Measurements from ENCODE around the gene CARD9. TPM values are rescaled to one million over a fixed set of nuclear protein-coding genes. Genes with fewer than 3 reads are reported as not detected.

Gene CARD9
- total and polyA plus RNA-seq, 7 donors: 0.26 to 1.1 (median 0.56) TPM

GRCh38 chr9:136381966-136382513, 8.6 kb upstream of the CARD9 start:
- Histone ChIP-seq H3K4me1 (no peaks in the 10 kb centered on the region), H3K9me3 (no peaks in the 10 kb centered on the region), H3K36me3 (ENCODE audit: insufficient read depth in 1 of 2, low read depth in 1 of 2) (peaks cover 8 to 85% of the 10 kb centered on the region in 2 donors), H3K27me3 (ENCODE audit: insufficient read depth in 3 of 3, low read length in 2 of 3) (no peaks in the 10 kb centered on the region), H3K4me3 (no peak overlapping the region), H3K27ac (no peak overlapping the region)
- DNase-seq (no peak), ATAC-seq (no peak)
- 91 to 97% (median 92%) methylated on average over 23 to 25 of the region's 25 CpGs for WGBS, 3 donors
- TF ChIP-seq, protein P1, sequence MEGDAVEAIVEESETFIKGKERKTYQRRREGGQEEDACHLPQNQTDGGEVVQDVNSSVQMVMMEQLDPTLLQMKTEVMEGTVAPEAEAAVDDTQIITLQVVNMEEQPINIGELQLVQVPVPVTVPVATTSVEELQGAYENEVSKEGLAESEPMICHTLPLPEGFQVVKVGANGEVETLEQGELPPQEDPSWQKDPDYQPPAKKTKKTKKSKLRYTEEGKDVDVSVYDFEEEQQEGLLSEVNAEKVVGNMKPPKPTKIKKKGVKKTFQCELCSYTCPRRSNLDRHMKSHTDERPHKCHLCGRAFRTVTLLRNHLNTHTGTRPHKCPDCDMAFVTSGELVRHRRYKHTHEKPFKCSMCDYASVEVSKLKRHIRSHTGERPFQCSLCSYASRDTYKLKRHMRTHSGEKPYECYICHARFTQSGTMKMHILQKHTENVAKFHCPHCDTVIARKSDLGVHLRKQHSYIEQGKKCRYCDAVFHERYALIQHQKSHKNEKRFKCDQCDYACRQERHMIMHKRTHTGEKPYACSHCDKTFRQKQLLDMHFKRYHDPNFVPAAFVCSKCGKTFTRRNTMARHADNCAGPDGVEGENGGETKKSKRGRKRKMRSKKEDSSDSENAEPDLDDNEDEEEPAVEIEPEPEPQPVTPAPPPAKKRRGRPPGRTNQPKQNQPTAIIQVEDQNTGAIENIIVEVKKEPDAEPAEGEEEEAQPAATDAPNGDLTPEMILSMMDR (IDR thresholded peaks at IDR 0.05): no peak
- intact Hi-C loops (cut with DNase I): no loop called here

GRCh38 chr9:136381311-136381710, 7.8 kb upstream of the CARD9 start:
- no peak overlapping the region for H3K4me3 ChIP-seq
- TF ChIP-seq, protein P1 (IDR thresholded peaks at IDR 0.05): no peak
- intact Hi-C loops (cut with DNase I): no loop called here
- peaks cover 8 to 77% of the 10 kb centered on the region in 2 donors for H3K36me3 ChIP-seq (ENCODE audit: insufficient read depth in 1 of 2, low read depth in 1 of 2)
- no peaks in the 10 kb centered on the region for H3K4me1 ChIP-seq
- no peaks in the 10 kb centered on the region for H3K27me3 ChIP-seq (ENCODE audit: insufficient read depth in 3 of 3, low read length in 2 of 3)
- 80 to 86% (median 85%) methylated on average over 9 of the region's 9 CpGs for WGBS, 3 donors
- H3K9me3 ChIP-seq: no peaks in the 10 kb centered on the region
- DNase-seq (no peak), ATAC-seq (no peak)
- H3K27ac ChIP-seq: no peak overlapping the region

GRCh38 chr9:136380381-136380780, 6.9 kb upstream of the CARD9 start:
- Histone ChIP-seq H3K4me3 (no peak overlapping the region), H3K27ac (no peak overlapping the region), H3K9me3 (no peaks in the 10 kb centered on the region), H3K36me3 (ENCODE audit: insufficient read depth in 1 of 2, low read depth in 1 of 2) (peaks cover 8 to 69% of the 10 kb centered on the region in 2 donors), H3K27me3 (ENCODE audit: insufficient read depth in 3 of 3, low read length in 2 of 3) (no peaks in the 10 kb centered on the region), H3K4me1 (no peaks in the 10 kb centered on the region)
- TF ChIP-seq, protein P1 (IDR thresholded peaks at IDR 0.05): no peak
- ATAC-seq: no peak
- intact Hi-C loops (cut with DNase I): no loop called here
- WGBS, 3 donors: 91 to 96% (median 92%) methylated on average over 15 to 17 of the region's 17 CpGs
- DNase-seq: no peak

- Histone ChIP-seq H3K4me3 (no peak overlapping the region), H3K9me3 (no peaks in the 10 kb centered on the region), H3K27ac (no peak overlapping the region), H3K27me3 (ENCODE audit: insufficient read depth in 3 of 3, low read length in 2 of 3) (no peaks in the 10 kb centered on the region), H3K4me1 (no peaks in the 10 kb centered on the region), H3K36me3 (ENCODE audit: insufficient read depth in 1 of 2, low read depth in 1 of 2) (peaks cover 6 to 68% of the 10 kb centered on the region in 2 donors)
- TF ChIP-seq, protein P1 (IDR thresholded peaks at IDR 0.05): no peak
- WGBS, 3 donors: 81 to 89% (median 85%) methylated on average over 10 to 11 of the region's 11 CpGs
- DNase-seq (no peak), ATAC-seq (no peak)
- intact Hi-C loops (cut with DNase I): no loop called here
Observed at GRCh38 chr9:136379891-136380290, 6.4 kb upstream of the CARD9 start.

- Histone ChIP-seq H3K9me3 (no peaks in the 10 kb centered on the region), H3K4me1 (no peaks in the 10 kb centered on the region), H3K4me3 (no peak overlapping the region), H3K36me3 (ENCODE audit: insufficient read depth in 1 of 2, low read depth in 1 of 2) (peaks cover 6 to 63% of the 10 kb centered on the region in 2 donors), H3K27ac (no peak overlapping the region), H3K27me3 (ENCODE audit: insufficient read depth in 3 of 3, low read length in 2 of 3) (no peaks in the 10 kb centered on the region)
- no peak for DNase-seq
- TF ChIP-seq, protein P1 (IDR thresholded peaks at IDR 0.05): no peak
- WGBS, 3 donors: 86 to 98% (median 92%) methylated on average over 11 of the region's 11 CpGs
- ATAC-seq: no peak
- intact Hi-C loops (cut with DNase I): no loop called here
Observed at GRCh38 chr9:136379401-136379800, 5.9 kb upstream of the CARD9 start.

Data from psoas muscle (tissue), 8 donors.